Pancreas (tissue), 10 donors: ENCODE results near the gene MRPS15. TPM values are rescaled to one million over a fixed set of nuclear protein-coding genes. Genes with fewer than 3 reads are reported as not detected.

ENCODE experiments used
- ATAC-seq, 4 donors: fragments of 200-7000 bp; cut with Tn5 transposase; one replicate each; pipeline versions ENCODE4 v1.8.0 to v1.9.1; 2020; ENCODE audit warnings: mild to moderate bottlenecking in 4 of 4, moderate library complexity in 4 of 4
- DNase-seq, 6 donors: peaks; one replicate each; pipeline ENCODE4 v3.0.0-alpha.2; 2020
- FAIRE-seq: peaks from 2 replicates; lab custom pipeline; 2012; peaks lifted over from hg19 to GRCh38; lab: Jason Lieb, UNC
- H3K27ac ChIP-seq, 4 donors: fragments of 200-600 bp; sonication (generic); 1 replicate in 3 of 4; 2 replicates in 1 of 4; pipeline versions ENCODE4 v1.5.0 to v1.8.0; 2020
- H3K27me3 ChIP-seq, 4 donors: fragments of 200-600 bp; one replicate each; pipeline ENCODE4 v1.8.0; 2021
- H3K36me3 ChIP-seq, 3 donors: fragments of 200-600 bp; sonication (generic) in 1 of 3; one replicate each; pipeline versions ENCODE4 v1.5.0 to v1.8.0; 2020 to 2021
- H3K4me1 ChIP-seq, 3 donors: fragments of 200-600 bp; one replicate each; pipeline ENCODE4 v1.8.0; 2021
- H3K4me3 ChIP-seq, 4 donors: fragments of 200-600 bp; sonication (generic) in 2 of 4; one replicate each; pipeline versions ENCODE4 v1.5.0 to v1.8.0; 2020 to 2021
- H3K9me3 ChIP-seq, 4 donors: fragments of 200-600 bp; one replicate each; pipeline ENCODE4 v1.8.0; 2021
- CTCF ChIP-seq, 4 donors: fragments of 200-600 bp; sonication (generic) in 3 of 4; IDR thresholded peaks; one replicate each; pipeline versions ENCODE4 v1.5.0 to v1.8.0; 2021; ENCODE audit warnings: antibody characterized with exemption in 4 of 4
- whole genome bisulfite sequencing, 2 donors: extraction: QIAGEN DNeasy Blood & Tissue Kit; methylation state at CpG; one replicate each; pipeline ENCODE4 v1.1.7; 2013; 5-methylcytosine and 5-hydroxymethylcytosine counted together
- intact Hi-C, 3 donors: fragments of 100-400 bp; cut with DNase I; formaldehyde crosslinking; loops; one replicate each; pipeline versions ENCODE4 v1.11.1 to v1.14.2; 2022
- polyA plus RNA-seq, 2 donors: library from polyadenylated mRNA; stranded (reverse); fragments of 200-250 nt; gene quantifications; one replicate each; pipeline ENCODE4 v1.2.3, GENCODE V29; 2013
- total RNA-seq, 6 donors: library from RNA; stranded (reverse); fragmentation: NEBNext Ultra II Directional in 4 of 6; extraction: Animal tissue kit (Norgen Biotek cat#: 25700) in 4 of 6; gene quantifications; one replicate each; pipeline versions ENCODE4 v1.2.1 to v1.2.4, GENCODE V29; 2021 to 2023
- donor health status: healthy with polysubstance abuse.
- donor health status: DM: no; HTN: no; CAD: no; lungs with moderate emphysema.
- donor health status: DM: no; HTN: no; CAD: no.
- donor health status: control.
- donor health status: control.
- donor health status: Bipolar disorder and iron deficiency.
- donor health status: DM: yes; HTN: yes; CAD: no.
- donor health status: DM: no; HTN: no; CAD: no.
- donor health status: DM: no; HTN: no; CAD: no.
- donor health status: DM: yes; HTN: yes; CAD: no.

The MRPS15 gene
- total and polyA plus RNA-seq, 8 donors: 20.4 to 79.3 (median 27.0) TPM

DNA sequence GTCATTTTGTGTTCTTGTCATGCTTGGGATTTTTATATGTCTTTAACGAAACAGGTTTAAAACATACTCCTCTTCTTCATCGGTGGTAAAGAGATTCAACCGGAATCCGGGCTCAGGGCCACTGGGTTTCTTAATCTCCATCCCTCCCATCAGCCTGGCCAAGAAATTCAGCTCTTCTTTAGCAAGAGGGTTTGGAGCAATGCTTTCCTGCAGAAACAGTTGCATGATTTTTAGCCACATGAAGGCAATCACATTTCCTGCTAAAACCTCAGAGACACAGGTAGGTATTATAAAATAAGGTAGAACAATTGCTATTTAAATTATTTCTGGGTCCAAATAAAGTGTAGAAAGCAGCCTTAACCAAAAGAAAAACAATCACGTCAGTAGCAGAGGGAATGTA, 43.8 kb downstream of the MRPS15 start:
- Histone ChIP-seq H3K4me1 (peaks cover 0 to 5% (median 0%) of the 10 kb centered on the region in 3 donors), H3K4me3 (no peak overlapping the region), H3K27ac (no peak overlapping the region), H3K36me3 (peaks cover 0 to 14% (median 0%) of the 10 kb centered on the region in 3 donors), H3K27me3 (no peaks in the 10 kb centered on the region), H3K9me3 (no peaks in the 10 kb centered on the region)
- WGBS, 2 donors: 41 to 61% methylated on average over 5 of the region's 5 CpGs
- FAIRE-seq: no peak
- ATAC-seq: peak in 1 of 4 donors; percentile 39
- intact Hi-C loops: loop anchor here in 1 of 3 donors (10.0 kb wide), 1 partner anchor 326 kb away; no protein-coding TSS in a partner anchor
- no peak for DNase-seq
- no peak for TF ChIP-seq CTCF (IDR thresholded peaks at IDR 0.05)

GRCh38 chr1:36419569-36419968, 44.6 kb downstream of the MRPS15 start:
- TF ChIP-seq CTCF (IDR thresholded peaks at IDR 0.05): no peak
- Histone ChIP-seq H3K4me3 (no peak overlapping the region), H3K4me1 (peaks cover 0 to 5% (median 0%) of the 10 kb centered on the region in 3 donors), H3K27ac (no peak overlapping the region), H3K36me3 (peaks cover 0 to 14% (median 0%) of the 10 kb centered on the region in 3 donors), H3K9me3 (no peaks in the 10 kb centered on the region), H3K27me3 (no peaks in the 10 kb centered on the region)
- ATAC-seq (no peak), FAIRE-seq (no peak), DNase-seq (no peak)
- WGBS, 2 donors: 86 to 89% methylated on average over 4 of the region's 4 CpGs
- intact Hi-C loops: loop anchor here in 2 of 3 donors (5.0 to 10.0 kb wide), 3 partner anchors 75 to 325 kb away; no protein-coding TSS in a partner anchor

DNA sequence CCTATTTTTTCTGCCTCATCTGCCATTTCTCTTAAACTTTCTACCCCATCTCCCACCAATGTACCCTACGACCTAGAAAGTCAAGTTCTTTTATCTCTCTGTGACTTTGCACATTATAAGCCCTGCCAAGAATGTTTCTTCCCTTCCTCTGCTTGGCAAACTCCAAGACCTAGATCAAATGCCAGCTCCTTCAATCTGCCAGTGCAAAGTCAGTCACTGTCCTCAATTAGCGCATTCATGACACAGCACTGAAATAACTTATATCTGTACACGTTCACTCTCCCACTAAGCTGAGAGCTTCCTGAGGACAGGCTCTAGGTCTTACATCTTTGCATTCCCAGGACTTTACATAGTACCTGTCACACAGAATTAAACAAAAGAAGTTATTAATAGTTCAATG, 45.0 kb downstream of the MRPS15 start:
- Histone ChIP-seq H3K27me3 (no peaks in the 10 kb centered on the region), H3K36me3 (peaks cover 0 to 14% (median 0%) of the 10 kb centered on the region in 3 donors), H3K4me1 (peaks cover 0 to 5% (median 0%) of the 10 kb centered on the region in 3 donors), H3K4me3 (no peak overlapping the region), H3K27ac (no peak overlapping the region), H3K9me3 (no peaks in the 10 kb centered on the region)
- no peak for DNase-seq
- 77 to 83% methylated on average over 3 of the region's 3 CpGs for WGBS, 2 donors
- no peak for TF ChIP-seq CTCF (IDR thresholded peaks at IDR 0.05)
- intact Hi-C loops: loop anchor here in 2 of 3 donors (5.0 to 10.0 kb wide), 3 partner anchors 74 to 324 kb away; no protein-coding TSS in a partner anchor
- no peak for ATAC-seq
- no peak for FAIRE-seq

- WGBS, 2 donors: 86% methylated on average over 9 of the region's 9 CpGs
- ATAC-seq (no peak), FAIRE-seq (no peak), DNase-seq (no peak)
- no peak overlapping the region for H3K27ac ChIP-seq
- H3K36me3 ChIP-seq: peaks cover 0 to 11% (median 0%) of the 10 kb centered on the region in 3 donors
- no peak overlapping the region for H3K4me3 ChIP-seq
- H3K4me1 ChIP-seq: peaks cover 0 to 5% (median 0%) of the 10 kb centered on the region in 3 donors
- no peaks in the 10 kb centered on the region for H3K27me3 ChIP-seq
- intact Hi-C loops: loop anchor here in 2 of 3 donors (5.0 to 10.0 kb wide), 3 partner anchors 73 to 323 kb away; no protein-coding TSS in a partner anchor
- no peak for TF ChIP-seq CTCF (IDR thresholded peaks at IDR 0.05)
- H3K9me3 ChIP-seq: no peaks in the 10 kb centered on the region
Measured at GRCh38 chr1:36417931-36418330, 46.3 kb downstream of the MRPS15 start.

DNA sequence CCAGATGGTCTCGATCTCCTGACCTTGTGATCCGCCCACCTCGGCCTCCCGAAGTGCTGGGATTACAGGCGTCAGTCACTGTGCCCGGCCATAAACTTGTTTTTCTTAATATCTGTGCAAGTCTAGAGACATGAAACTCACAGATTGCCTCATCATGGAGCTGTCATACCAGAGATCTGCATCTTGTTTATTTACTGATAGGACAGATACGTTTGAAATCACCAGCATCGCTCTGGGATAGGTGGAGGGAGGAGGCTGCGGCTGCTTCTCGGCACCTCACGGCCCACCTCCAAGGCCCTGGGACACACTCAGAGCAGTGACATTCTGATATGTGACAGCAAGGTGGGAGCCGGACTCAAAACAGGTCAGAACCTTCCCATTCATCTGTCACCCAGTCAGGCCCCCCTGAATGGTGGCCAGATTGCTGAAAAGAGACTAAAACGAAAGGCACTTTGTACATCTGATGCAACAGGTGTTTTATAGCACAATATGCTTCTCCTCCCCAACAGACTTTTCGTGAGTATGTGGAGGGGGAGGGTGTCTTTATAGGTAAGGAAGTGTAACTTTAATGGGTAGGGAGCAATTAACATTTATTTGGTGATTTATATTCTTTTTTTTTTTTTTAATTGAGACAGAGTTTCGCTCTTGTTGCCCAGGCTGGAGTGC, 48.4 kb downstream of the MRPS15 start:
- no peak for TF ChIP-seq CTCF (IDR thresholded peaks at IDR 0.05)
- intact Hi-C loops: loop anchor here in 2 of 3 donors (5.0 to 10.0 kb wide), 3 partner anchors 71 to 321 kb away; no protein-coding TSS in a partner anchor
- Histone ChIP-seq H3K4me1 (peaks cover 0 to 5% (median 0%) of the 10 kb centered on the region in 3 donors), H3K9me3 (no peaks in the 10 kb centered on the region), H3K4me3 (no peak overlapping the region), H3K27ac (no peak overlapping the region), H3K36me3 (no peaks in the 10 kb centered on the region), H3K27me3 (no peaks in the 10 kb centered on the region)
- no peak for ATAC-seq
- DNase-seq: no peak
- 79 to 87% methylated on average over 15 of the region's 15 CpGs for WGBS, 2 donors
- no peak for FAIRE-seq
